ENCODE results near the gene PPP1R18. TPM values are rescaled to one million over a fixed set of nuclear protein-coding genes. Genes with fewer than 3 reads are reported as not detected.

The PPP1R18 gene
- total RNA-seq, 4 donors from 2014 or later = 11.5 to 46.0 (median 14.9) TPM

DNA sequence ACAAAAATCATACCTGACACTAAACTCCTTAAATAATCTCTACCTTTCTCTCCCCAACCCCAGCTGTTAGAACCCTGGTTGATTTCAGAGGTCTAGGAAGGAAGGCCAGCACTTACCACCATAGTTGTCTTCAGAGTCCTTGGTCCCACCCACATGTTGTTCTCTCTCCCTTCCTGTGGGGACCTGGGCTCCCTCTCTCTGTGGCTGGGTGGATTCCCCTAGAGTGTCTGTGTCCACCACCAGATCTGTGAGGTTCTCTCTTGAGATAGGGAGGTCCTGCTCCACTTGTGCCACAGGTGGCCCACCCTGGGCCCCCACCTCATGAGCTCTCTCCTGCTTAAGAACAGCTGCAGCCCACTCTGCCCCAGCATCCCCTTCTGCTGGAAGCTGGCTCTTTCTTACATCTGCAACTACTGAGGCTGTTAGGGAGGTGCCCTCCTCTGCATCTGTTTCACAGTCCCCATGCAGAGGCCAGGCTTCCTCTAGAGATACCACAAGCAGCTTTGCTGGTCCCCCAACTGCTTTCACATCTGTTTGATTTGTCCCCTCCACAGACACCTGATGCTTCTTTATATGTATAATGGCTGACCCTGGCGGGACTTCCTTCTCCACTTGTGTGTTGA, 25.4 kb upstream of the PPP1R18 start:
- Histone ChIP-seq H3K4me1 (peaks cover 4 to 9% (median 7%) of the 10 kb centered on the region in 4 donors), H3K27me3 (no peaks in the 10 kb centered on the region), H3K27ac (no peak overlapping the region), H3K36me3 (peaks cover 0 to 18% (median 4%) of the 10 kb centered on the region in 4 donors), H3K9me3 (no peaks in the 10 kb centered on the region), H3K4me3 (no peak overlapping the region)
- in situ Hi-C loops (cut with MboI; ENCODE audit: low pct_ligation_motif_present in 1 of 4, low pct_unique_long_range_greater_than_20kb in 1 of 4, low sequenced_read_pairs in 3 of 4) (no loop called here), intact Hi-C loops (cut with DNase I; ENCODE audit: low total_unique reads) (no loop called here)
- TF ChIP-seq POLR2A (IDR thresholded peaks at IDR 0.05) (no peak), EP300 (IDR thresholded peaks at IDR 0.05; ENCODE audit: low read depth) (no peak), POLR2AphosphoS5 (IDR thresholded peaks at IDR 0.05) (no peak)
- TF ChIP-seq, protein P1, sequence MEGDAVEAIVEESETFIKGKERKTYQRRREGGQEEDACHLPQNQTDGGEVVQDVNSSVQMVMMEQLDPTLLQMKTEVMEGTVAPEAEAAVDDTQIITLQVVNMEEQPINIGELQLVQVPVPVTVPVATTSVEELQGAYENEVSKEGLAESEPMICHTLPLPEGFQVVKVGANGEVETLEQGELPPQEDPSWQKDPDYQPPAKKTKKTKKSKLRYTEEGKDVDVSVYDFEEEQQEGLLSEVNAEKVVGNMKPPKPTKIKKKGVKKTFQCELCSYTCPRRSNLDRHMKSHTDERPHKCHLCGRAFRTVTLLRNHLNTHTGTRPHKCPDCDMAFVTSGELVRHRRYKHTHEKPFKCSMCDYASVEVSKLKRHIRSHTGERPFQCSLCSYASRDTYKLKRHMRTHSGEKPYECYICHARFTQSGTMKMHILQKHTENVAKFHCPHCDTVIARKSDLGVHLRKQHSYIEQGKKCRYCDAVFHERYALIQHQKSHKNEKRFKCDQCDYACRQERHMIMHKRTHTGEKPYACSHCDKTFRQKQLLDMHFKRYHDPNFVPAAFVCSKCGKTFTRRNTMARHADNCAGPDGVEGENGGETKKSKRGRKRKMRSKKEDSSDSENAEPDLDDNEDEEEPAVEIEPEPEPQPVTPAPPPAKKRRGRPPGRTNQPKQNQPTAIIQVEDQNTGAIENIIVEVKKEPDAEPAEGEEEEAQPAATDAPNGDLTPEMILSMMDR (IDR thresholded peaks at IDR 0.05) = no peak
- 92% methylated on average over 1 of the region's 1 CpG; no CpG with 5 or more reads in 1 of the 2 donors for WGBS, 2 donors (ENCODE audit: low coverage in 1 of 2)
- DNase-seq = no peak

DNA sequence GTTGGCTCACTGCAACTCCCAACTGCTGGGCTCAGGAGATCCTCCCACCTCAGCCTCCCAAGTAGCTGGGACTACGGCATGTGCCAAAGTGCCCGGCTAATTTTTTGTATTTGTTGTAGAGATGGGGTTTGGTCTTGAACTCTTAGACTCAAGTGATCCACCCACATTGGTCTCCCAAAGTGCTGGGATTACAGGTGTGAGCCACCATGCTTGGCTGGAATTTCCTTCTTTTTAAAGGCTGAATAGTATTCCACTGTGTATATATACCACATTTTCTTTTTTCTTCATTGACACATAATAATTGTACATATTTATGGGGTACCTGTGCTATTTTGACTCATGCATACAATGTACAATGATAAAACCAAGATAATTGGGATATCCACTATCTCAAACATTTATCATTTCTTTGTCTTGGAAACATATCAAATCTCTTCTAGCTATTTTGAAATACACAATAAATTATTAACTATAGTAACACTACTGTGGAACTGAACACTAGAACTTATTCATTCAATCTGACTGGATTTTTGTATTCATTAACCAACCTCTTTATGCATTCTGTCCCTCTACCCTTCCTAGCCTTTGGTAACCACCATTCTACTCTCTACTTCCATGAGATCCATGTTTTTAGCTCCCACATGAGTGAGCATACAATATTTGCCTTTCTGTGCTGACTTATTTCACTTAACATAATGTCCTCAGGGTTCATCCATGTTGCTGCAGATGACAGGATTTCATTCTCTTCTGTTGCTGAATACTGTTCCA, 22.8 kb upstream of the PPP1R18 start:
- DNase-seq = no peak
- peaks cover 0 to 14% (median 4%) of the 10 kb centered on the region in 4 donors for H3K36me3 ChIP-seq

DNA sequence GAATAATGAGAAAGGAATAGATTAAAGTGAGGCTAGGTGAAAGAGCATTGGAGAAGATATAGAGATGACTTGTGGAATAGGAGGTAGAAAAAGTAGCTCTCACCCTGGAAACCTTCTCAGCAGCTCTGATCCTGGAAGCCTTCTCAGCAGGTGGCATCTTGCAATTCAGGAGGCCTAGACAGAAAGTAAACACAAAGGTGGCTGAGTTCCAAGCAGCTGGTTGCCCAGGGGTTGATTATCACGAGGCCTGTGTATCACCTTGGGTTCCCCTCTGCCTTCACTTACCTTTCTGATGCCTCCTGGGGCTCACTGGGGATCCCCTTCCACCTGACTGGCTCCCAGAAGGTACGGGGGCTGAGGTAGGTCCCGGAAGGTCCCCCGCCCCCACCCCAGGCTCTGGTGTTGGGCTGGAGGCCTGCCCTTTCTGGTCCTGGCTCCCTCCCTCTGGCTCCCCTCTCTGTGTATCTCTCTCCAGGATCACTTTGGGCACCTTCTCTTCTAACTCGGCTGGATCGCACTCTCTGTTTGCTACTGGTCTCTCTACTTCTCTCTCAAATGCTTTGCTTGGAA, 20.9 kb upstream of the PPP1R18 start:
- H3K27ac ChIP-seq = no peak overlapping the region
- H3K27me3 ChIP-seq = no peaks in the 10 kb centered on the region
- intact Hi-C loops (cut with DNase I; ENCODE audit: low total_unique reads) (no loop called here), in situ Hi-C loops (cut with MboI; ENCODE audit: low pct_ligation_motif_present in 1 of 4, low pct_unique_long_range_greater_than_20kb in 1 of 4, low sequenced_read_pairs in 3 of 4) (no loop called here)
- no peaks in the 10 kb centered on the region for H3K4me1 ChIP-seq
- TF ChIP-seq POLR2AphosphoS5 (IDR thresholded peaks at IDR 0.05) = no peak
- TF ChIP-seq EP300 (IDR thresholded peaks at IDR 0.05; ENCODE audit: low read depth) = no peak
- TF ChIP-seq, protein P1 (IDR thresholded peaks at IDR 0.05) = no peak
- TF ChIP-seq POLR2A (IDR thresholded peaks at IDR 0.05) = no peak
- H3K9me3 ChIP-seq = no peaks in the 10 kb centered on the region
- 67 to 68% methylated on average over 6 of the region's 6 CpGs for WGBS, 2 donors (ENCODE audit: low coverage in 1 of 2)
- H3K36me3 ChIP-seq = peaks cover 0 to 6% (median 1%) of the 10 kb centered on the region in 4 donors
- DNase-seq = no peak
- H3K4me3 ChIP-seq = no peak overlapping the region

More for the DNA sequence above, 22.8 kb upstream of the PPP1R18 start:
- 80 to 88% methylated on average over 1 to 2 of the region's 2 CpGs for WGBS, 2 donors (ENCODE audit: low coverage in 1 of 2)
- no peak overlapping the region for H3K4me3 ChIP-seq
- TF ChIP-seq POLR2AphosphoS5 (IDR thresholded peaks at IDR 0.05) = no peak
- TF ChIP-seq POLR2A (IDR thresholded peaks at IDR 0.05) = no peak
- TF ChIP-seq, protein P1 (IDR thresholded peaks at IDR 0.05) = no peak
- TF ChIP-seq EP300 (IDR thresholded peaks at IDR 0.05; ENCODE audit: low read depth) = no peak
- intact Hi-C loops (cut with DNase I; ENCODE audit: low total_unique reads) = no loop called here
- H3K27ac ChIP-seq = no peak overlapping the region
- H3K9me3 ChIP-seq = no peaks in the 10 kb centered on the region
- in situ Hi-C loops (cut with MboI; ENCODE audit: low pct_ligation_motif_present in 1 of 4, low pct_unique_long_range_greater_than_20kb in 1 of 4, low sequenced_read_pairs in 3 of 4) = no loop called here
- no peaks in the 10 kb centered on the region for H3K27me3 ChIP-seq
- H3K4me1 ChIP-seq = no peaks in the 10 kb centered on the region

DNA sequence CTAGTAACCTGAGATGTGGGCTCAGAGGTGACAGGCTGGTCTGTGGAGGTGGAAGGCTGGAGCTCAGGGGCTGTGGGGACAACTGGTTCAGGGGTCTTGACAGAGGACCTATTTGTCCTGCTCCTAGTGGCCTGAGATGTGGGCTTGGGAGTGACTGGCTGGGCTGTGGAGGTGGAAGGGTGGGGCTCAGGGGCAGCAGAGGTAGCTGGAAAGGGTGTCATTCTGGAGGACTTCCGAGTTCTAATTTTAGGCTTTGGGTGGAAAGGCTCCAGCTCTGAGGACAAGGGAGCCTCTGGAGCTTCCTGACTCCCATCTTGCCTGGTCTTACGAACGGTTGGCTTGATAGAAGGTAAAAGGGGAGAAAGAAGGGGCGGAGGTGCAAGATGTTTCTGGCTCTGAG, 19.2 kb upstream of the PPP1R18 start:
- no peak for DNase-seq
- in situ Hi-C loops (cut with MboI; ENCODE audit: low pct_ligation_motif_present in 1 of 4, low pct_unique_long_range_greater_than_20kb in 1 of 4, low sequenced_read_pairs in 3 of 4) (no loop called here), intact Hi-C loops (cut with DNase I; ENCODE audit: low total_unique reads) (no loop called here)
- no peak overlapping the region for H3K4me3 ChIP-seq
- 95 to 100% methylated on average over 2 to 4 of the region's 4 CpGs for WGBS, 2 donors (ENCODE audit: low coverage in 1 of 2)
- no peaks in the 10 kb centered on the region for H3K27me3 ChIP-seq
- no peaks in the 10 kb centered on the region for H3K9me3 ChIP-seq
- TF ChIP-seq, protein P1 (IDR thresholded peaks at IDR 0.05) = no peak
- TF ChIP-seq POLR2AphosphoS5 (IDR thresholded peaks at IDR 0.05) = no peak
- TF ChIP-seq EP300 (IDR thresholded peaks at IDR 0.05; ENCODE audit: low read depth) = no peak
- TF ChIP-seq POLR2A (IDR thresholded peaks at IDR 0.05) = no peak
- H3K4me1 ChIP-seq = no peaks in the 10 kb centered on the region
- no peaks in the 10 kb centered on the region for H3K36me3 ChIP-seq
- H3K27ac ChIP-seq = no peak overlapping the region
